Right lobe of liver (tissue), 6 donors: Measurements from ENCODE around the gene TTC32. TPM values are rescaled to one million over a fixed set of nuclear protein-coding genes. Genes with fewer than 3 reads are reported as not detected.
"Not testable (repeated sequence)": the region's sequence is repeated elsewhere in the genome, so short reads cannot be mapped to it uniquely, and the experiment has no call there.

Source experiments
- ATAC-seq, 4 donors: fragments of 200-7000 bp; cut with Tn5 transposase; one replicate each; pipeline ENCODE4 v1.9.1; 2020; ENCODE audit warnings: mild to moderate bottlenecking in 4 of 4, moderate library complexity in 4 of 4
- DNase-seq, 3 donors: peaks; one replicate each; pipeline ENCODE4 v3.0.0-alpha.2; 2020
- H3K27ac ChIP-seq, 3 donors: fragments of 200-600 bp; one replicate each; pipeline ENCODE4 v1.8.0; 2022
- H3K27me3 ChIP-seq, 2 donors: fragments of 200-600 bp; one replicate each; pipeline ENCODE4 v1.8.0; 2022
- H3K36me3 ChIP-seq, 4 donors: fragments of 200-600 bp; sonication (generic) in 1 of 4; one replicate each; pipeline versions ENCODE4 v1.5.1 to v1.8.0; 2017 to 2022; ENCODE audit warnings: control low read depth in 1 of 4
- H3K4me1 ChIP-seq, 4 donors: fragments of 200-600 bp; sonication (generic) in 1 of 4; one replicate each; pipeline versions ENCODE4 v1.5.1 to v1.8.0; 2017 to 2022; ENCODE audit warnings: control low read depth in 1 of 4
- H3K4me3 ChIP-seq, 3 donors: fragments of 200-600 bp; one replicate each; pipeline ENCODE4 v1.8.0; 2022
- H3K9me3 ChIP-seq, 4 donors: fragments of 200-600 bp; sonication (generic) in 1 of 4; one replicate each; pipeline versions ENCODE4 v1.5.1 to v1.8.0; 2017 to 2022; ENCODE audit warnings: control low read depth in 1 of 4
- POLR2A ChIP-seq: fragments of 450-650 bp; IDR thresholded peaks from one replicate; pipeline ENCODE4 v1.6.1; 2017; ENCODE audit warnings: antibody characterized with exemption, mild to moderate bottlenecking
- WGBS: methylation state at CpG from one replicate; pipeline ENCODE4 v1.1.6; 2018; ENCODE audit warnings: low coverage, low lambda C conversion rate; ENCODE audit not compliant: insufficient coverage; ENCODE audit errors: missing lambda C conversion rate; 5-methylcytosine and 5-hydroxymethylcytosine counted together
- intact Hi-C, 2 donors: fragments of 100-400 bp; cut with DNase I; formaldehyde crosslinking; loops; one replicate each; pipeline versions ENCODE4 v1.11.2 to v1.14.1; 2022
- total RNA-seq, 6 experiments: library from RNA; depleted of rRNA in 2 of 6; stranded (reverse); fragments of >200 nt in 2 of 6; fragmentation: NEBNext Ultra II Directional in 3 of 6; extraction: Animal tissue kit (Norgen Biotek cat#: 25700) in 3 of 6; gene quantifications; one replicate each; pipeline versions ENCODE4 v1.1.0 to v1.2.4, GENCODE V29; 2016 to 2023
- TF ChIP-seq, protein P1 (sequence below), 4 donors: fragments of 200-600 bp in 3 of 4; fragments of 450-650 bp in 1 of 4; IDR thresholded peaks; one replicate each; pipeline versions ENCODE4 v1.5.1 to v1.8.0; 2016 to 2022; ENCODE audit warnings: antibody characterized with exemption in 4 of 4, mild to moderate bottlenecking in 2 of 4
- donor health status: DM: no; HTN: yes; CAD: no.
- donor health status: DM: no; HTN: no; CAD: no.
- donor health status: DM: no; HTN: no; CAD: no.
- donor health status: DM: no; HTN: yes; CAD: no.
- donor health status: DM: no; HTN: yes; CAD: no.

Gene TTC32
- total RNA-seq, 6 experiments from 2014 or later = 2.4 to 5.5 (median 3.8) TPM

DNA sequence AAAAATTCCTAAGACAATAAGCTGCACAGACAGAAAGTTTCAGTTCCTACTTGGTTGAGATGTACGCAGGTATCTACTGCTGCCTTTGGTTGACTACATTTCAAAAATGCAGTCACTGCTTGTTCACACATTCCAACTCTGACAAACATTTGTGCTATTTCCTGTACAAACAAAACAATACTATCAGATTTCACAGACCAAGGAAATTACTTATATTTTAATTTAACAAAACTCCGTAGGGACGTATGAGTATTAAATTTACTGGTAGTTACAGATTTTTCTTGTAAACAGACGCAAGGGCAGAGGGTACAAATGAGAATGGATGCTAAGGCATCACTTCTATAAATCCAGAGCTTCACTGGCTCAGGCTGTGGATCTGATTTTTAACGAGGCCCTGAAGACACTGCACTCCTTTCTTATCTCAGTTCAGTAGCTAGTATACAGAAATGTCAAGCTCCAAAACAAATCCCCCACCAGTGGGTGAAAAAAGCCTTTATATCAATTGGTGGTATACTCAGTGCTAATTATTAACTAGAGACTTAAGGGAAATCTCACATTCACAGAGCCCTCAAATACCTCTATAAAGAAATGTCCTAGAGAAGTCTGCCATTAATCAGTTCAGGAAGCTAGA is 31.7 kb upstream of the TTC32 start:
- Histone ChIP-seq H3K27ac (no peak overlapping the region), H3K27me3 (no peaks in the 10 kb centered on the region), H3K36me3 (peaks cover 0 to 8% (median 0%) of the 10 kb centered on the region in 4 donors), H3K4me3 (no peak overlapping the region), H3K9me3 (no peaks in the 10 kb centered on the region), H3K4me1 (no peaks in the 10 kb centered on the region)
- intact Hi-C loops = no loop called here
- ATAC-seq = peak in 1 of 4 donors; percentile 40
- no peak for DNase-seq
- TF ChIP-seq POLR2A = no peak
- TF ChIP-seq, protein P1, sequence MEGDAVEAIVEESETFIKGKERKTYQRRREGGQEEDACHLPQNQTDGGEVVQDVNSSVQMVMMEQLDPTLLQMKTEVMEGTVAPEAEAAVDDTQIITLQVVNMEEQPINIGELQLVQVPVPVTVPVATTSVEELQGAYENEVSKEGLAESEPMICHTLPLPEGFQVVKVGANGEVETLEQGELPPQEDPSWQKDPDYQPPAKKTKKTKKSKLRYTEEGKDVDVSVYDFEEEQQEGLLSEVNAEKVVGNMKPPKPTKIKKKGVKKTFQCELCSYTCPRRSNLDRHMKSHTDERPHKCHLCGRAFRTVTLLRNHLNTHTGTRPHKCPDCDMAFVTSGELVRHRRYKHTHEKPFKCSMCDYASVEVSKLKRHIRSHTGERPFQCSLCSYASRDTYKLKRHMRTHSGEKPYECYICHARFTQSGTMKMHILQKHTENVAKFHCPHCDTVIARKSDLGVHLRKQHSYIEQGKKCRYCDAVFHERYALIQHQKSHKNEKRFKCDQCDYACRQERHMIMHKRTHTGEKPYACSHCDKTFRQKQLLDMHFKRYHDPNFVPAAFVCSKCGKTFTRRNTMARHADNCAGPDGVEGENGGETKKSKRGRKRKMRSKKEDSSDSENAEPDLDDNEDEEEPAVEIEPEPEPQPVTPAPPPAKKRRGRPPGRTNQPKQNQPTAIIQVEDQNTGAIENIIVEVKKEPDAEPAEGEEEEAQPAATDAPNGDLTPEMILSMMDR (IDR thresholded peaks at IDR 0.05) = no peak
- 54% methylated on average over 5 of the region's 5 CpGs for WGBS

DNA sequence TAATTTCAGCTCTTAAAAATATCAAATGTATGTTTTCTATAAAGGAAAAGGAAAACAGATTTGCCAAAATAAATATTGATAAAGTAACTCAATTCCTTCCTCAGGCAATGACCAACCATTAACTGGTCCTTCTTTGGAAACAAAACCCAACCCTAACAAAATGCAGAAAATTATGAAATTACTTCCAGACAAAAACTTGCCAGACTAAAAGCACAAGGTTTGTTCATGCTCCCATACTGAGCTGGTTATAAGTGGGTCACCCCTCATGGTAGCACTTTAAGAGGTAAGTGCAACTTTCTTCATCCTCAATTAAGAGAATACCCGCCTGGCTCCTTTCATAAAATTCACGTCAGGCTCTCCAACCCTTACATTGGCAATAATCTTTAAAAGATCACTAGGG is 31.1 kb upstream of the TTC32 start:
- WGBS = 79% methylated on average over 2 of the region's 2 CpGs
- no peaks in the 10 kb centered on the region for H3K4me1 ChIP-seq
- no peaks in the 10 kb centered on the region for H3K27me3 ChIP-seq
- intact Hi-C loops = no loop called here
- H3K4me3 ChIP-seq = no peak overlapping the region
- H3K36me3 ChIP-seq = peaks cover 0 to 6% (median 0%) of the 10 kb centered on the region in 4 donors
- no peaks in the 10 kb centered on the region for H3K9me3 ChIP-seq
- no peak for TF ChIP-seq POLR2A
- TF ChIP-seq, protein P1 (IDR thresholded peaks at IDR 0.05) = no peak
- no peak for DNase-seq
- H3K27ac ChIP-seq = no peak overlapping the region
- ATAC-seq = no peak

GRCh38 chr2:19929226-19929625 is 27.4 kb upstream of the TTC32 start:
- Histone ChIP-seq H3K36me3 (no peaks in the 10 kb centered on the region), H3K9me3 (no peaks in the 10 kb centered on the region), H3K27ac (no peak overlapping the region), H3K27me3 (no peaks in the 10 kb centered on the region), H3K4me3 (no peak overlapping the region), H3K4me1 (no peaks in the 10 kb centered on the region)
- intact Hi-C loops = no loop called here
- ATAC-seq (no peak), DNase-seq (no peak)
- no peak for TF ChIP-seq POLR2A

DNA sequence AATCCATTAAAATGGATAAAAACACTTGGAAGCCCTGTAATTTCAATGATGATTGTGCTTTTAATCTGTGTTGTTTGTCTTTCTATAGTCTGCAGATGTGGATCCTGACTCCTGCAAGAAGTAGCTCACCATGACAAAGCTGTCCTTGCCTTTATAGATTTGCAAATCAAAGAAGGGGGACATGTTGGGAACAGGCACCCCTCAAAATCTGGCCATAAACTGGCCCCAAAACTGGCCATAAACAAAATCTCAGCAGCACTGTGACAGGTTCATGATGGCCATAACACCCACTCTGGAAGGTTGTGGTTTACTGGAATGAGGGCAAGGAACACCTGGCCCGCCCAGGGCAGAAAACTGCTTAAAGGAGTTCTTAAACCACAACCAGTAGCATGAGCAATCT is 26.0 kb upstream of the TTC32 start:
- H3K36me3 ChIP-seq, H3K27ac ChIP-seq, intact Hi-C loops, H3K27me3 ChIP-seq, ATAC-seq, DNase-seq, H3K4me3 ChIP-seq, H3K4me1 ChIP-seq, H3K9me3 ChIP-seq: not testable (repeated sequence)
- WGBS = no CpG with 5 or more reads among the region's 1 CpG

DNA sequence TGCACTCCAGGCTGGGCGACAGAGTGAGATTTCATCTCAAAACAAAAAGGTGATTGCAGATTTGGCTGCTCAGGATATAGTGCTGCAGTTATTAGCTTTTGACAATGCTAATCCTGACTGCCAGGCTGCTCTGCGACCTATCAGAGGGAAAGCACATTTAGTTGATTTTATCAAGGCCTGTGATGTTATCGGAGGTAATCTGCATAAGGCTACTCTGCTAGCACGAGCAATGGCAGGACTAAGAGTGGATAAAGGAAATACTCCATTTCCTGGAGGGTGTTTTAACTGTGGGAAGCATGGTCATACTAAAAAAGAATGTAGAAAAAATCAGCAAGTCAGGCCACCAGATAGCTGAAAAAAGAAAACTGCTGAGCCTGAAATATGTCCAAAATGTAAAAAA is 22.7 kb upstream of the TTC32 start:
- H3K27me3 ChIP-seq, H3K27ac ChIP-seq, H3K9me3 ChIP-seq, intact Hi-C loops, H3K4me1 ChIP-seq, DNase-seq, ATAC-seq, H3K4me3 ChIP-seq, H3K36me3 ChIP-seq: not testable (repeated sequence)
- 78% methylated on average over 4 of the region's 4 CpGs for WGBS

DNA sequence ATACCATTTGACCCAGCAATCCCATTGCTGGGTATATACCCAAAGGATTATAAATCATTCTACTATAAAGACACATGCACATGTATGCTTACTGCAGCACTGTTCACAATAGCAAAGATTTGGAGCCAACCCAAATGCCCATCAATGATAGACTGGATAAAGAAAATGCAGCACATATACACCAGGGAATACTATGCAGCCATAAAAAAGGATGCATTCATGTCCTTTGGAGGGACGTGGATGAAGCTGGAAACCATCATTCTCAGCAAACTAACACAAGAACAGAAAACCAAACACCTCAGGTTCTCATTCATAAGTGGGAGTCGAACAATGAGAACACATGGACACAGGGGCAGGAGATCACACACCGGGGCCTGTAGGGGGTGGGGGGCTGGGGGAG is 20.4 kb upstream of the TTC32 start:
- H3K4me1 ChIP-seq, DNase-seq, H3K27ac ChIP-seq, intact Hi-C loops, H3K4me3 ChIP-seq, H3K36me3 ChIP-seq, H3K9me3 ChIP-seq, ATAC-seq, H3K27me3 ChIP-seq: not testable (repeated sequence)
- 70% methylated on average over 3 of the region's 3 CpGs for WGBS
